Heart left ventricle (tissue), 16 donors: ENCODE data around the gene SHROOM2. TPM values are rescaled to one million over a fixed set of nuclear protein-coding genes. Genes with fewer than 3 reads are reported as not detected.

ENCODE experiments used
- ATAC-seq, 4 donors: fragments of 200-7000 bp; cut with Tn5 transposase; one replicate each; pipeline ENCODE4 v1.9.1; 2020 to 2022; ENCODE audit warnings: moderate library complexity in 4 of 4, mild to moderate bottlenecking in 3 of 4, moderate number of reproducible peaks in 1 of 4
- DNase-seq, 5 donors: peaks; one replicate each; pipeline ENCODE4 v3.0.0-alpha.2; 2020
- H3K27ac ChIP-seq, 12 donors: fragments of 200-600 bp; sonication (generic) in 4 of 12; one replicate each; pipeline versions ENCODE4 v1.5.0 to v1.8.0; 2016 to 2022; ENCODE audit warnings: mild to moderate bottlenecking in 2 of 12
- H3K27me3 ChIP-seq, 9 donors: fragments of 200-600 bp; sonication (generic) in 2 of 9; one replicate each; pipeline versions ENCODE4 v1.5.1 to v1.8.0; 2016 to 2022; ENCODE audit warnings: mild to moderate bottlenecking in 3 of 9
- H3K36me3 ChIP-seq, 9 donors: fragments of 200-600 bp; sonication (generic) in 2 of 9; one replicate each; pipeline versions ENCODE4 v1.5.0 to v1.8.0; 2018 to 2022; ENCODE audit warnings: mild to moderate bottlenecking in 2 of 9
- H3K4me1 ChIP-seq, 12 donors: fragments of 200-600 bp; sonication (generic) in 4 of 12; one replicate each; pipeline versions ENCODE4 v1.5.0 to v1.8.0; 2016 to 2022; ENCODE audit warnings: mild to moderate bottlenecking in 3 of 12
- H3K4me3 ChIP-seq, 12 donors: fragments of 200-600 bp; sonication (generic) in 4 of 12; one replicate each; pipeline versions ENCODE4 v1.5.0 to v1.8.0; 2017 to 2022; ENCODE audit warnings: mild to moderate bottlenecking in 9 of 12, moderate library complexity in 4 of 12
- H3K9me3 ChIP-seq, 12 donors: fragments of 200-600 bp; sonication (generic) in 4 of 12; one replicate each; pipeline versions ENCODE4 v1.5.0 to v1.8.0; 2016 to 2022; ENCODE audit warnings: mild to moderate bottlenecking in 1 of 12
- POLR2A ChIP-seq, 2 donors: fragments of 450-650 bp; IDR thresholded peaks; one replicate each; pipeline ENCODE4 v1.6.1; 2017; ENCODE audit warnings: antibody characterized with exemption in 2 of 2, mild to moderate bottlenecking in 2 of 2, moderate library complexity in 2 of 2
- WGBS, 4 donors: extraction: QIAGEN DNeasy Blood & Tissue Kit in 2 of 4; methylation state at CpG; one replicate each; pipeline versions ENCODE4 v1.1.5 to v1.1.7; 2013 to 2018; 5-methylcytosine and 5-hydroxymethylcytosine counted together
- intact Hi-C, 10 donors: fragments of 100-400 bp; cut with DNase I; formaldehyde crosslinking; loops; one replicate each; pipeline versions ENCODE4 v1.11.1 to v1.14.2; 2022
- polyA plus RNA-seq, 2 donors: library from polyadenylated mRNA; stranded (reverse); fragments of 200-250 nt; gene quantifications; one replicate each; pipeline ENCODE4 v1.2.3, GENCODE V29; 2013
- total RNA-seq, 9 donors: library from RNA; depleted of rRNA in 2 of 9; stranded (reverse); fragments of >200 nt in 2 of 9; fragmentation: NEBNext Ultra II Directional in 3 of 9; extraction: Animal tissue kit (Norgen Biotek cat#: 25700) in 3 of 9; gene quantifications; one replicate each; pipeline versions ENCODE4 v1.1.0 to v1.2.4, GENCODE V29; 2016 to 2023
- TF ChIP-seq, protein P1 (sequence below), 12 donors: fragments of 200-600 bp; sonication (generic) in 4 of 12; IDR thresholded peaks; one replicate each; pipeline versions ENCODE4 v1.5.0 to v1.8.0; 2018 to 2022; ENCODE audit warnings: antibody characterized with exemption in 12 of 12, mild to moderate bottlenecking in 5 of 12
- donor health status: ischemic (EF 13 %, LVEDD 7.1; RV severe dilation, severe dysfunction).
- donor health status: healthy with polysubstance abuse.
- donor health status: DM: no; HTN: yes; CAD: no.
- donor health status: DM: no; HTN: no; CAD: no.
- donor health status: ischemic (EF 25% LVEDD 6.9; RV normal size, moderate dysfunction).
- donor health status: ischemic (EF 25% LVEDD 5.7; RV mildly dilated, moderate dysfunction).
- donor health status: healthy.
- donor health status: DM: yes; HTN: yes; CAD: no.
- donor health status: ischemic (EF 35%, LVEDD 5.7; RV mildly dilated, moderate dysfunction).
- donor health status: nonischemic (EF 11% LVEDD 7.7; RV severe dilation, severe dysfunction).
- donor health status: DM: yes; HTN: yes; CAD: no.
- donor health status: PGD.
- donor health status: ischemic (EF 29% LVEDD 5.4; RV normal size, mild dysfunction).
- donor health status: nonischemic (EF 23%, LVEDD 6.1; RV moderate dilation, normal function).

Gene SHROOM2
- total and polyA plus RNA-seq, 11 donors: 0.38 to 1.7 (median 0.83) TPM

GRCh38 chrX:9757366-9757765, 28.9 kb upstream of the SHROOM2 start:
- intact Hi-C loops: no loop called here
- no peak overlapping the region for H3K27ac ChIP-seq
- H3K9me3 ChIP-seq: peaks cover 0 to 8% (median 0%) of the 10 kb centered on the region in 12 donors
- DNase-seq: no peak
- WGBS, 4 donors: 83 to 94% (median 89%) methylated on average over 7 of the region's 7 CpGs
- ATAC-seq: no peak
- no peak overlapping the region for H3K4me3 ChIP-seq
- TF ChIP-seq, protein P1, sequence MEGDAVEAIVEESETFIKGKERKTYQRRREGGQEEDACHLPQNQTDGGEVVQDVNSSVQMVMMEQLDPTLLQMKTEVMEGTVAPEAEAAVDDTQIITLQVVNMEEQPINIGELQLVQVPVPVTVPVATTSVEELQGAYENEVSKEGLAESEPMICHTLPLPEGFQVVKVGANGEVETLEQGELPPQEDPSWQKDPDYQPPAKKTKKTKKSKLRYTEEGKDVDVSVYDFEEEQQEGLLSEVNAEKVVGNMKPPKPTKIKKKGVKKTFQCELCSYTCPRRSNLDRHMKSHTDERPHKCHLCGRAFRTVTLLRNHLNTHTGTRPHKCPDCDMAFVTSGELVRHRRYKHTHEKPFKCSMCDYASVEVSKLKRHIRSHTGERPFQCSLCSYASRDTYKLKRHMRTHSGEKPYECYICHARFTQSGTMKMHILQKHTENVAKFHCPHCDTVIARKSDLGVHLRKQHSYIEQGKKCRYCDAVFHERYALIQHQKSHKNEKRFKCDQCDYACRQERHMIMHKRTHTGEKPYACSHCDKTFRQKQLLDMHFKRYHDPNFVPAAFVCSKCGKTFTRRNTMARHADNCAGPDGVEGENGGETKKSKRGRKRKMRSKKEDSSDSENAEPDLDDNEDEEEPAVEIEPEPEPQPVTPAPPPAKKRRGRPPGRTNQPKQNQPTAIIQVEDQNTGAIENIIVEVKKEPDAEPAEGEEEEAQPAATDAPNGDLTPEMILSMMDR (IDR thresholded peaks at IDR 0.05): no peak
- no peak for TF ChIP-seq POLR2A (IDR thresholded peaks at IDR 0.05)
- H3K36me3 ChIP-seq: no peaks in the 10 kb centered on the region
- no peaks in the 10 kb centered on the region for H3K4me1 ChIP-seq
- H3K27me3 ChIP-seq: peaks cover 0 to 9% (median 0%) of the 10 kb centered on the region in 9 donors

DNA sequence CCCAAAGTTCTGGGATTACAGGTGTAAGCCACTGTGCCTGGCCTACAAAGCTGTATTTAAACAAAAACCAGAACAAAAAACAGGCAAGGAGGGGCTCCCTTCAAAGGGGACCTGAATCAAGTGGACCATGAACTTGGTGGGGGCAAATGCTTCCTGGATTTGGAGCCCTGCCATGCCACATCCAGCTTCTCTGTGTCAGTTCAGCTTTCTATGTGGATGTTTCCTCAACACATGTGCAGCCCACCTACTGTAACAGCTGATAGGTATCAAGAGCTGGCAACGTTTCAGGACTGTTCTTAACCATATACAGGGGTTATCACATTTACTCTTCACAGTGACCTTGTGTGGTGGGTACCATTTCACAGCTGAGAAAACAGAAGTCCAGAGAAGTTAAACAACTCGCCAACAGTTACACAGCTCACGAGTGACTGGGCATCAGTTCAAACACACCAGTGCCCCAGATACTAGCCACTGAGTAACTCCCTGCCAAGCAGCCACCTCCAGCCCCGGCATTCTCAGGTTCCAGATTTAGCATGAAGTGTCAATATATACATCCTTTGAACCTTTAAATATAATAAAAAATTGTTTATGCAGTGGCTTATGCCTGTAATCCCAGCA, 28.1 kb upstream of the SHROOM2 start:
- intact Hi-C loops: no loop called here
- Histone ChIP-seq H3K4me3 (no peak overlapping the region), H3K4me1 (no peaks in the 10 kb centered on the region), H3K27me3 (peaks cover 0 to 11% (median 0%) of the 10 kb centered on the region in 9 donors), H3K9me3 (peaks cover 0 to 8% (median 0%) of the 10 kb centered on the region in 12 donors), H3K36me3 (no peaks in the 10 kb centered on the region), H3K27ac (no peak overlapping the region)
- TF ChIP-seq, protein P1 (IDR thresholded peaks at IDR 0.05): no peak
- TF ChIP-seq POLR2A (IDR thresholded peaks at IDR 0.05): no peak
- ATAC-seq (no peak), DNase-seq (no peak)
- 26 to 57% (median 50%) methylated on average over 4 of the region's 4 CpGs for WGBS, 4 donors

DNA sequence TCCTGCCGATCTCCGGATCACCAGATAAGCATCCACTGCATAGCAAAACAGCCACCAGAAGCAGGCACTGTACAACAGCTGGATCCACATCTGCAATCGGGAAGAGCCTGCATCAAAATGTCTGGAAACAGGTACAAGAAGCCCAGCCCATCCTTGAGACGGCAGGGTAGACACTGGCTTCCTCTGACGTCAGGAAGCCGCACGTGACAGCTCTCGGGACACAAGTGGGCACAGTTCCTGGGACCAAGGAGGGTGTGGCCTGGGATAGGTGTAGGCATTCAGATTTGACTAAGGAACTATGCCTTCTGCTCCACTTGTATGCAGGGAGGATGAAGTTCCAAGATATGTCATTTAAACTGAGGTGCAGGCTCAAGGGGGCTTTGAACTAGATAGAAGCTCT, 26.9 kb upstream of the SHROOM2 start:
- ATAC-seq: no peak
- intact Hi-C loops: no loop called here
- Histone ChIP-seq H3K4me3 (no peak overlapping the region), H3K27ac (no peak overlapping the region), H3K36me3 (no peaks in the 10 kb centered on the region), H3K4me1 (no peaks in the 10 kb centered on the region), H3K27me3 (peaks cover 0 to 17% (median 0%) of the 10 kb centered on the region in 9 donors), H3K9me3 (peaks cover 0 to 8% (median 0%) of the 10 kb centered on the region in 12 donors)
- DNase-seq: no peak
- 45 to 73% (median 49%) methylated on average over 8 of the region's 8 CpGs for WGBS, 4 donors
- no peak for TF ChIP-seq POLR2A (IDR thresholded peaks at IDR 0.05)
- TF ChIP-seq, protein P1 (IDR thresholded peaks at IDR 0.05): no peak

- no peak for DNase-seq
- Histone ChIP-seq H3K4me1 (peaks cover 0 to 5% (median 0%) of the 10 kb centered on the region in 12 donors), H3K27ac (no peak overlapping the region), H3K4me3 (peak overlapping the region in 1 of 12 donors; percentile 14), H3K9me3 (no peaks in the 10 kb centered on the region), H3K36me3 (no peaks in the 10 kb centered on the region), H3K27me3 (peaks cover 0 to 42% (median 4%) of the 10 kb centered on the region in 9 donors)
- 16 to 37% (median 25%) methylated on average over 25 to 67 of the region's 67 CpGs for WGBS, 4 donors
- intact Hi-C loops: no loop called here
- TF ChIP-seq, protein P1 (IDR thresholded peaks at IDR 0.05): no peak
- TF ChIP-seq POLR2A (IDR thresholded peaks at IDR 0.05): no peak
- ATAC-seq: no peak
These were observed 21.0 kb upstream of the SHROOM2 start for GRCh38 chrX:9765072-9765736.
